Gastrocnemius medialis (tissue), 4 donors: Measurements from ENCODE around the gene BHLHE41. TPM values are rescaled to one million over a fixed set of nuclear protein-coding genes. Genes with fewer than 3 reads are reported as not detected.

Source experiments
- ATAC-seq, 2 donors: fragments of 150-250 bp; one replicate each; pipeline ENCODE4 v1.9.1; 2016
- DNase-seq, 2 donors: peaks; one replicate each; pipeline ENCODE4 v3.0.0-alpha.2; 2019
- H3K27ac ChIP-seq, 4 donors: fragments of 200-600 bp; sonication (generic); 1 replicate in 1 of 4; 2 replicates in 3 of 4; pipeline ENCODE4 v1.5.1; 2016 to 2018; ENCODE audit warnings: mild to moderate bottlenecking in 2 of 4, moderate library complexity in 1 of 4
- H3K27me3 ChIP-seq, 3 donors: fragments of 200-600 bp; sonication (generic) in 2 of 3; 1 replicate in 1 of 3; 2 replicates in 2 of 3; pipeline versions ENCODE4 v1.5.1 to v1.6.0; 2016 to 2019; ENCODE audit warnings: mild to moderate bottlenecking in 1 of 3, moderate library complexity in 1 of 3
- H3K36me3 ChIP-seq, 2 donors: fragments of 200-600 bp; sonication (generic) in 1 of 2; one replicate each; pipeline ENCODE4 v1.5.1; 2017 to 2018
- H3K4me1 ChIP-seq, 2 donors: fragments of 200-600 bp; sonication (generic) in 1 of 2; one replicate each; pipeline ENCODE4 v1.5.1; 2016 to 2017; ENCODE audit warnings: mild to moderate bottlenecking in 2 of 2
- H3K4me3 ChIP-seq, 4 donors: fragments of 200-600 bp; sonication (generic) in 3 of 4; 1 replicate in 1 of 4; 2 replicates in 3 of 4; pipeline ENCODE4 v1.5.1; 2016 to 2019; ENCODE audit warnings: mild to moderate bottlenecking in 2 of 4
- H3K9me3 ChIP-seq, 3 donors: fragments of 200-600 bp; sonication (generic) in 2 of 3; 1 replicate in 1 of 3; 2 replicates in 2 of 3; pipeline ENCODE4 v1.5.1; 2016 to 2019
- CTCF ChIP-seq, 5 experiments: fragments of 450-650 bp in 3 of 5; fragments of 200-600 bp in 2 of 5; sonication (generic) in 2 of 5; IDR thresholded peaks in 4 of 5; conservative IDR thresholded peaks in 1 of 5; 1 replicate in 4 of 5; 2 replicates in 1 of 5; pipeline ENCODE4 v1.5.1; 2016 to 2019; ENCODE audit warnings: antibody characterized with exemption in 5 of 5, mild to moderate bottlenecking in 3 of 5, moderate library complexity in 3 of 5
- POLR2A ChIP-seq, 2 donors: fragments of 450-650 bp; IDR thresholded peaks; one replicate each; pipeline ENCODE4 v1.6.1; 2017; ENCODE audit warnings: antibody characterized with exemption in 2 of 2, mild to moderate bottlenecking in 2 of 2, moderate library complexity in 2 of 2
- in situ Hi-C, 4 donors: fragments of 200-750 bp; cut with MboI; loops; one replicate each; pipeline versions ENCODE4 v1.15.0 to v1.8.0; 2017; ENCODE audit warnings: low sequenced_read_pairs in 4 of 4
- intact Hi-C: fragments of 100-400 bp; cut with DNase I; formaldehyde crosslinking; loops from one replicate; pipeline ENCODE4 v1.15.1; 2023; ENCODE audit warnings: low total_unique reads
- total RNA-seq, 4 donors: library from RNA; depleted of rRNA; stranded (reverse); fragments of >200 nt; gene quantifications; one replicate each; pipeline versions ENCODE4 v1.1.0 to v1.2.3, GENCODE V29; 2016

BHLHE41 gene
- total RNA-seq, 4 donors from 2014 or later: 6.4 to 12.1 (median 9.5) TPM

- peak; percentile 51 for ATAC-seq
- Histone ChIP-seq H3K27me3 (no peaks in the 10 kb centered on the region), H3K4me3 (peak overlapping the region; percentile 66 to 89 (median 72)), H3K4me1 (peaks cover 11 to 12% of the 10 kb centered on the region in 2 donors), H3K9me3 (no peaks in the 10 kb centered on the region), H3K27ac (peak overlapping the region; percentile 95 to 100 (median 97)), H3K36me3 (no peaks in the 10 kb centered on the region)
- DNase-seq: peak; percentile 89 to 92
- no peak for TF ChIP-seq CTCF (IDR thresholded peaks at IDR 0.05 in 4 of 5, conservative IDR thresholded peaks at IDR 0.05 in 1 of 5)
- peak; percentile 32 to 56 for TF ChIP-seq POLR2A (IDR thresholded peaks at IDR 0.05)
- intact Hi-C loops (loop anchor here (1.0 to 5.0 kb wide), 5 partner anchors 27 to 171 kb away; no protein-coding TSS in a partner anchor), in situ Hi-C loops (no loop called here)
These were observed 1.8 kb upstream of the BHLHE41 start for GRCh38 chr12:26126340-26127284.

- Histone ChIP-seq H3K4me1 (peaks cover 15 to 20% of the 10 kb centered on the region in 2 donors), H3K4me3 (peak overlapping the region; percentile 66 to 89 (median 72)), H3K9me3 (no peaks in the 10 kb centered on the region), H3K36me3 (no peaks in the 10 kb centered on the region), H3K27me3 (no peaks in the 10 kb centered on the region), H3K27ac (peak overlapping the region; percentile 95 to 100 (median 97))
- DNase-seq (peak; percentile 89 to 96), ATAC-seq (peak; percentile 63 to 68)
- in situ Hi-C loops: no loop called here
- no peak for TF ChIP-seq CTCF (IDR thresholded peaks at IDR 0.05 in 4 of 5, conservative IDR thresholded peaks at IDR 0.05 in 1 of 5)
- TF ChIP-seq POLR2A (IDR thresholded peaks at IDR 0.05): peak; percentile 86
- intact Hi-C loops: loop anchor here (1.0 to 5.0 kb wide), 6 partner anchors 17 to 172 kb away; no protein-coding TSS in a partner anchor
These were observed 833 bp upstream of the BHLHE41 start for GRCh38 chr12:26125400-26126339.

GRCh38 chr12:26123482-26123980 is 1.3 kb downstream of the BHLHE41 start:
- intact Hi-C loops: no loop called here
- ATAC-seq: no peak
- Histone ChIP-seq H3K36me3 (no peaks in the 10 kb centered on the region), H3K27me3 (no peaks in the 10 kb centered on the region), H3K27ac (peak overlapping the region; percentile 95 to 100 (median 97)), H3K4me3 (peak overlapping the region; percentile 66 to 89 (median 72)), H3K9me3 (no peaks in the 10 kb centered on the region), H3K4me1 (peaks cover 36 to 39% of the 10 kb centered on the region in 2 donors)
- in situ Hi-C loops: no loop called here
- no peak for DNase-seq
- TF ChIP-seq CTCF (IDR thresholded peaks at IDR 0.05 in 4 of 5, conservative IDR thresholded peaks at IDR 0.05 in 1 of 5) (no peak), POLR2A (IDR thresholded peaks at IDR 0.05) (no peak)

GRCh38 chr12:26122681-26123481 is 2.0 kb downstream of the BHLHE41 start:
- no peaks in the 10 kb centered on the region for H3K9me3 ChIP-seq
- peak overlapping the region; percentile 66 to 89 (median 72) for H3K4me3 ChIP-seq
- peaks cover 43 to 45% of the 10 kb centered on the region in 2 donors for H3K4me1 ChIP-seq
- intact Hi-C loops: no loop called here
- TF ChIP-seq CTCF (IDR thresholded peaks at IDR 0.05 in 4 of 5, conservative IDR thresholded peaks at IDR 0.05 in 1 of 5) (peak in 1 of 5 experiments; percentile 9), POLR2A (IDR thresholded peaks at IDR 0.05) (peak; percentile 68 to 76)
- peak; percentile 77 to 79 for DNase-seq
- ATAC-seq: peak; percentile 13 to 14
- no peaks in the 10 kb centered on the region for H3K36me3 ChIP-seq
- in situ Hi-C loops: no loop called here
- H3K27me3 ChIP-seq: no peaks in the 10 kb centered on the region
- peak overlapping the region; percentile 95 to 100 (median 97) for H3K27ac ChIP-seq
